IPS-20b (cell line): ENCODE measurements around the gene INMT.

Experiments used
- H3K27ac ChIP-seq: one replicate; pipeline ENCODE4 v1.5.1; 2013; ENCODE audit warnings: low read length
- H3K27me3 ChIP-seq: 2 replicates; pipeline ENCODE4 v1.6.1; 2013; ENCODE audit warnings: mild to moderate bottlenecking, low read length, inconsistent platforms; ENCODE audit not compliant: insufficient read depth
- H3K36me3 ChIP-seq: 2 replicates; pipeline ENCODE4 v1.6.1; 2013; ENCODE audit warnings: low read depth, mild to moderate bottlenecking, inconsistent platforms, low read length, moderate library complexity; ENCODE audit not compliant: insufficient read depth
- H3K4me1 ChIP-seq: 2 replicates; pipeline ENCODE4 v1.6.1; 2013; ENCODE audit warnings: mild to moderate bottlenecking, control low read depth, inconsistent platforms, low read length, moderate library complexity; ENCODE audit not compliant: insufficient read depth
- H3K4me3 ChIP-seq: 2 replicates; pipeline ENCODE4 v1.5.1; 2013; ENCODE audit warnings: mild to moderate bottlenecking, low read length, inconsistent platforms
- H3K9ac ChIP-seq: 2 replicates; pipeline ENCODE4 v1.6.1; 2013; ENCODE audit warnings: low read depth, mild to moderate bottlenecking, inconsistent platforms, low read length, moderate library complexity
- H3K9me3 ChIP-seq: 2 replicates; pipeline ENCODE4 v1.6.1; 2013; ENCODE audit warnings: mild to moderate bottlenecking, low read depth, low read length, inconsistent platforms; ENCODE audit not compliant: insufficient read depth

Gene INMT

DNA sequence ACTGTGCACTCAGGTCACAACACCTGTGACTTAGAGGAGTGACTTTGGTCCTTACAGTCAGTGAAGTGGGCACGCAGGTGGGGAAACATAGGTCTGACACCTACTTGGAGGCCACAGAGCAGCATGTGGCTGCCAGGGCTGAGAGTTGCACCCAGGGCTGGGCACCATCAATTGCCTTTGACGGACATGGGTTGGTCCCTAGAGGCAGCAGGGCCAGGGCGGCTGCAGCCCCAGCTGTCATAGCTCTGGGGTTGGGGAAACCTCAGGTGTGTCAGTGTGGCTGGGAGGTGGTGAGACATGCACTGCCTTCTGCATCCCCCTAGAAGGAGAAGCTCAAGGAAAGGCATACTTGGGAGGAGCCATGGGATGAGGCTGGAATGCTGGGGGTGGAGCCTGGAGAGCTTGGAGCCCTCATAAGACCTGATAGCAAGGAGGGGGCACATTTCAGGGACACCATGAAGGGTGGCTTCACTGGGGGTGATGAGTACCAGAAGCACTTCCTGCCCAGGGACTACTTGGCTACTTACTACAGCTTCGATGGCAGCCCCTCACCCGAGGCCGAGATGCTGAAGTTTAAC lies at the start of gene INMT:
TSS of gene INMT (plus strand) at position 440 of the 578 bp plus-strand sequence. CDS start at position 456, 16 bp downstream.
- no peaks in the 10 kb centered on the region for H3K4me1 ChIP-seq
- H3K27me3 ChIP-seq, result no peaks in the 10 kb centered on the region
- H3K27ac ChIP-seq, result no peak within 1 kb of the TSS
- no peaks in the 10 kb centered on the region for H3K9me3 ChIP-seq
- H3K36me3 ChIP-seq, result no peaks in the 10 kb centered on the region
- no peak within 1 kb of the TSS for H3K9ac ChIP-seq
- H3K4me3 ChIP-seq, result no peak within 1 kb of the TSS

- Histone ChIP-seq H3K4me1 (peaks cover 9% of the 10 kb centered on the region), H3K9ac (no peak overlapping the region), H3K36me3 (no peaks in the 10 kb centered on the region), H3K4me3 (no peak overlapping the region), H3K9me3 (no peaks in the 10 kb centered on the region), H3K27ac (no peak overlapping the region), H3K27me3 (no peaks in the 10 kb centered on the region)
Measured at GRCh38 chr7:30702200-30702599, 49.7 kb upstream of the INMT start.

GRCh38 chr7:30703756-30704155 lies 48.2 kb upstream of the INMT start:
- H3K27ac ChIP-seq, result no peak overlapping the region
- no peaks in the 10 kb centered on the region for H3K27me3 ChIP-seq
- no peak overlapping the region for H3K9ac ChIP-seq
- no peak overlapping the region for H3K4me3 ChIP-seq
- no peaks in the 10 kb centered on the region for H3K9me3 ChIP-seq
- peaks cover 9% of the 10 kb centered on the region for H3K4me1 ChIP-seq
- no peaks in the 10 kb centered on the region for H3K36me3 ChIP-seq

DNA sequence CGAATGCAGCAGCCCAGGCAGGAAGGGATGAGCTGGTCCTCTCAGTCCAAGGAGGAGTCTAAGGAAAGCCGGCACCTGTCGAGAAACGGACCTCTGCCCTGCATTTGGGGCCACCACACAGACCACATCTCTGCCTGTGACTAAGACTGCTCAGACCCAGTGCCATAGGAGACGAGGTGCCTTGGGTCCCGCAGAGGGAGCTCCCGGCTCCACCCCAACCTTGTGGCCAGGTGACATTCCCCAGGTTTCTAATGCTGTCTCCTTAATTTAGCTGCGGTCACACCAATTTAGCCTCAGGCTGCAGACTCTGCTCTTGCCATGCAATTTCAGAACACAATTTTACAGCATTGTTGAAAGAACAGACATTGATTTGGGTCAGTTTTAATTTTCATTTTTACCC lies 46.9 kb upstream of the INMT start:
- Histone ChIP-seq H3K9ac (no peak overlapping the region), H3K4me1 (peaks cover 16% of the 10 kb centered on the region), H3K27me3 (no peaks in the 10 kb centered on the region), H3K27ac (no peak overlapping the region), H3K9me3 (no peaks in the 10 kb centered on the region), H3K36me3 (no peaks in the 10 kb centered on the region), H3K4me3 (no peak overlapping the region)

DNA sequence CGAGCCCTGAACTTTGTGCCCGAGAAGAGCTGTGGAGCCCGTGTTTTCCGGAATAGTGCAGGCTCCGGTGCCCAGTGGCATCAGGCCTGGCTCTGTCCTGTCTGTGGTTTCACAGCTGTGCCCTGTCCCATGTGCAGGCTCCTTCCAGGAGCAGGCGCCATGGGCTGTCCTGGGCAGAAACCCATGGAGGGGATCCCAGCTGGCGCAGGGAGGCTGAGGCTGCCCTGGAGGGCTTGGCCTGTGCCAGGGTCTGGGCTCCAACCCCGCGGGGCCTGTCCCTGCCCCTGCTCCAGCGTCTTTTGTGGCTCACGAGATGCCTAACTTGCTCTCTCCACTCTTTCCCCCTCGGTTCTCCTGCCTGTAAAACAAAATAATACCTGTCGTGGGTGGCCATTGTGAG lies 46.3 kb upstream of the INMT start:
- H3K27ac ChIP-seq, result no peak overlapping the region
- H3K9ac ChIP-seq, result no peak overlapping the region
- no peaks in the 10 kb centered on the region for H3K9me3 ChIP-seq
- no peaks in the 10 kb centered on the region for H3K36me3 ChIP-seq
- H3K27me3 ChIP-seq, result no peaks in the 10 kb centered on the region
- peaks cover 12% of the 10 kb centered on the region; the same call in 1 of the 2 replicates for H3K4me1 ChIP-seq
- H3K4me3 ChIP-seq, result no peak overlapping the region

- no peak overlapping the region for H3K27ac ChIP-seq
- H3K4me3 ChIP-seq, result no peak overlapping the region
- H3K36me3 ChIP-seq, result no peaks in the 10 kb centered on the region
- H3K27me3 ChIP-seq, result no peaks in the 10 kb centered on the region
- no peak overlapping the region for H3K9ac ChIP-seq
- no peaks in the 10 kb centered on the region for H3K9me3 ChIP-seq
- H3K4me1 ChIP-seq, result peaks cover 7% of the 10 kb centered on the region; the same call in 1 of the 2 replicates
Measured at GRCh38 chr7:30706316-30706715, 45.6 kb upstream of the INMT start.

GRCh38 chr7:30706908-30707307 lies 45.0 kb upstream of the INMT start:
- Histone ChIP-seq H3K36me3 (no peaks in the 10 kb centered on the region), H3K4me1 (peaks cover 7% of the 10 kb centered on the region; the same call in 1 of the 2 replicates), H3K27ac (no peak overlapping the region), H3K27me3 (no peaks in the 10 kb centered on the region), H3K4me3 (no peak overlapping the region), H3K9me3 (no peaks in the 10 kb centered on the region), H3K9ac (no peak overlapping the region)

DNA sequence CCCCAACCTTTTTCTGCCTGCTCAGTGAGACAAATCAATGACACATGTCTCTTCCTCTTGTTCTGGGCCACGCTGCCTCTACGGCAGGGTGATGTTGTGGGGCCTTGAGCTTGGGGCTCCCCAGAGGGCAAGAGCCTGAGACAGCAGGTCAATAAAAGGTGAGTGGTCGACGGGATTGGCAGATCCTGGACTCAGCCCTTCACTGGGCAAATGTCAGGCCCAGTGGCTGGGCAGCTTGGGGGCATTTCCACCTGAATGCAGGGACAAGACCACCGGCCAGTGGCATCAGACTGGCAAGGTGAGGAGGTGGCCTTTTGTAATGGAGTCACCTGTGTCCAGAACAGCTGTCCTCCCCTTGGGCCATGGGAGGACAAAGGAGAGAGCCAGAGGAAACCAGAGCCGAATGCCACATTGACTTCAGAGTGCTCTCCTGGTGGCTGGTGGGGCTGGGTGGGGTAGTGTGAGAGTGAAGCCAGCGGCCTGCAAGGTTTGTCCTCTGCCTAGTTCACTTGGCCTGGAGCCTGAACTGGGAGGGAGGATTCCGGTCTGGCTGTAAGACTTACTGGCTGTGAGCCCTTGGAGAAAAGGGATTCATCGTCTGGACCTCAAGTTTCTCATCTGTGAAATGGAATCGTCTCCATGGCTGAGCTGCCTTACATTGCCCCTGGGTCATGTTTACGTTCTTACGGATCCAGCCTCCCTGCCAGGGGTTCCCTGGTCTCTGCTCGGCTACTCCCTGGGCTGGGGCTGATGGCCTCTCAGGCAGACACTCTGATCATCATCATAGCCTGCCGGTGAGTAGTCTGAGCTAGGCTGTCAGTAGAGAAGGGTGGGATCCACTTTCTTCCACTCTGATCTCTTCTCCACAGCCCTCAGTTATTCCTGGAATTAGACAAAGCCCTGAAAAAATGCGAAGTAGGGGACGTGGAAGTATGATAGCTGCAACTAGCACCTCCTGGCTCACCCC lies 44.3 kb upstream of the INMT start:
- Histone ChIP-seq H3K27me3 (no peaks in the 10 kb centered on the region), H3K36me3 (no peaks in the 10 kb centered on the region), H3K4me1 (peaks cover 7% of the 10 kb centered on the region; the same call in 1 of the 2 replicates), H3K4me3 (no peak overlapping the region), H3K27ac (no peak overlapping the region), H3K9ac (no peak overlapping the region), H3K9me3 (no peaks in the 10 kb centered on the region)

- no peak overlapping the region for H3K27ac ChIP-seq
- H3K36me3 ChIP-seq, result no peaks in the 10 kb centered on the region
- peaks cover 7% of the 10 kb centered on the region; the same call in 1 of the 2 replicates for H3K4me1 ChIP-seq
- no peaks in the 10 kb centered on the region for H3K9me3 ChIP-seq
- H3K27me3 ChIP-seq, result no peaks in the 10 kb centered on the region
- H3K9ac ChIP-seq, result no peak overlapping the region
- no peak overlapping the region for H3K4me3 ChIP-seq
Measured at GRCh38 chr7:30708412-30708811, 43.5 kb upstream of the INMT start.

DNA sequence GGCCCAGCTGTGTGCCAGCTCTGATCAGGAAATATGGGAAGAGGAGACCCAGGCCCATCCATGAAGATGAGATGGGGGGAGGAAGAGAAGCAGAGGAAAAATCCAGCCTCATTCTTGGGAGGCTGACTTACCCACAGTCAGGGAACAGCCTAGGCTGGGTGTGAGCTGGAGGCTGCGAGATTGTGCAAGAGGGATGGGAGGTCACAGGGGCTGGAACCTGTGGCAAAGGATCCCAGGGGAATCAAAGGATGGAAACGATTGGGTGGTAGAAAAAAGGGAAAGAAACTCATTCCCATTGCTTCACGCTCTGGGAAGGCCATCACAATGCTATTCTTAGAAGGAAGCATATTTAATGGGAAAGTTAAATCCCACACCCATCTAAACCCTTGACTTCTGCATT lies 43.0 kb upstream of the INMT start:
- no peak overlapping the region; the same call in 1 of the 2 replicates for H3K9ac ChIP-seq
- no peaks in the 10 kb centered on the region for H3K36me3 ChIP-seq
- H3K9me3 ChIP-seq, result no peaks in the 10 kb centered on the region
- H3K4me3 ChIP-seq, result no peak overlapping the region
- H3K27ac ChIP-seq, result no peak overlapping the region
- H3K4me1 ChIP-seq, result peaks cover 7% of the 10 kb centered on the region; the same call in 1 of the 2 replicates
- no peaks in the 10 kb centered on the region for H3K27me3 ChIP-seq

- Histone ChIP-seq H3K27me3 (no peaks in the 10 kb centered on the region), H3K9me3 (no peaks in the 10 kb centered on the region), H3K4me3 (no peak overlapping the region), H3K4me1 (peaks cover 7% of the 10 kb centered on the region; the same call in 1 of the 2 replicates), H3K27ac (no peak overlapping the region), H3K9ac (peak overlapping the region; percentile 50; the same call in 1 of the 2 replicates), H3K36me3 (no peaks in the 10 kb centered on the region)
Measured at GRCh38 chr7:30709549-30709948, 42.4 kb upstream of the INMT start.

DNA sequence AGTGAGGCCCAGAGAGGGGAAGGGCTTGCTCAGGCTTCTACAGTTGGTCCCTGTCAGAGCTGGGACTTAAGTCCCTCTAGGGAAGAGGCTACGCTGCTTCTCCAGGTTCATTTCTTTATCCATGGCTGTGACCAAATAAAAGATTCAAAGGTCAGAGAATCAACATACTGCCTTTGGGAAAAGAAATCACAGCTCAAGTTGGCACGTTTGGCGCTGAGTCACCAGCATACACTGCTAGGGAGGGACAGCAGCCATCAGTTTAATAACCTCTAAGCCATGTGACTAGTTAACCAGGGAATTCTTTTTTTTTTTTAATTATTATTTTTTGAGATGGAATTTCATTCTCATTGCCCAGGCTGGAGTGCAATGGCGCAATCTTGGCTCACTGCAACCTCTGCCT lies 41.3 kb upstream of the INMT start:
- no peak overlapping the region for H3K9ac ChIP-seq
- no peaks in the 10 kb centered on the region for H3K9me3 ChIP-seq
- no peaks in the 10 kb centered on the region; the same call in 1 of the 2 replicates for H3K27me3 ChIP-seq
- no peak overlapping the region for H3K27ac ChIP-seq
- H3K4me3 ChIP-seq, result no peak overlapping the region
- H3K4me1 ChIP-seq, result peaks cover 7% of the 10 kb centered on the region; the same call in 1 of the 2 replicates
- no peaks in the 10 kb centered on the region for H3K36me3 ChIP-seq
